GM19452 (cell line): ENCODE data around the gene BHLHE41.

Source experiments
- ATAC-seq: cut with Tn5 transposase; IDR thresholded peaks from one replicate; pipeline ENCODE4 v1.9.1; 2021; ENCODE audit not compliant: unreplicated experiment

The BHLHE41 gene

GRCh38 chr12:26116829-26117715 is 7.8 kb downstream of the BHLHE41 start:
- ATAC-seq = no peak

- no peak for ATAC-seq
These were observed 10.0 kb downstream of the BHLHE41 start for GRCh38 chr12:26114720-26115401.

- peak; percentile 75 for ATAC-seq
These were observed 10.8 kb downstream of the BHLHE41 start for GRCh38 chr12:26113853-26114719.

- no peak for ATAC-seq
These were observed 11.6 kb downstream of the BHLHE41 start for GRCh38 chr12:26113181-26113654.

GRCh38 chr12:26112703-26113147 is 12.1 kb downstream of the BHLHE41 start:
- no peak for ATAC-seq

GRCh38 chr12:26112232-26112631 is 12.6 kb downstream of the BHLHE41 start:
- ATAC-seq = no peak

- no peak for ATAC-seq
These were observed 15.4 kb downstream of the BHLHE41 start for GRCh38 chr12:26109343-26109881.

GRCh38 chr12:26108915-26109314 is 15.9 kb downstream of the BHLHE41 start:
- ATAC-seq = no peak

- no peak for ATAC-seq
These were observed 18.5 kb downstream of the BHLHE41 start for GRCh38 chr12:26106347-26106746.

GRCh38 chr12:26102953-26103352 is 21.9 kb downstream of the BHLHE41 start:
- no peak for ATAC-seq

- ATAC-seq = no peak
These were observed 23.1 kb downstream of the BHLHE41 start for GRCh38 chr12:26101763-26102162.

- no peak for ATAC-seq
These were observed 23.5 kb downstream of the BHLHE41 start for GRCh38 chr12:26101350-26101734.

- no peak for ATAC-seq
These were observed 24.0 kb downstream of the BHLHE41 start for GRCh38 chr12:26100666-26101349.

GRCh38 chr12:26097046-26097878 is 27.6 kb downstream of the BHLHE41 start:
- ATAC-seq = peak; percentile 77

- no peak for ATAC-seq
These were observed 28.8 kb downstream of the BHLHE41 start for GRCh38 chr12:26096036-26096435.

- ATAC-seq = no peak
These were observed 29.7 kb downstream of the BHLHE41 start for GRCh38 chr12:26095186-26095585.

GRCh38 chr12:26092346-26093105 is 32.3 kb downstream of the BHLHE41 start:
- ATAC-seq = no peak

GRCh38 chr12:26091822-26092221 is 33.0 kb downstream of the BHLHE41 start:
- ATAC-seq = no peak
